K562 (cell line): ENCODE results near the gene ADAMTS6.

Experiments used
- CTCF ChIP-seq, 3 experiments: IDR thresholded peaks in 2 of 3; conservative IDR thresholded peaks in 1 of 3; 2 replicates each; pipeline ENCODE4 v1.5.1; 2011 to 2012; ENCODE audit warnings: low read length in 3 of 3, mild to moderate bottlenecking in 3 of 3, control low read depth in 2 of 3, improper control_type of control experiment in 1 of 3, inconsistent platforms in 1 of 3, low read depth in 1 of 3, mixed read lengths in 1 of 3, moderate library complexity in 1 of 3; ENCODE audit not compliant: insufficient read depth in 2 of 3
- E4F1 ChIP-seq: fragments of 250-450 bp; sonication (Bioruptor Pico); IDR thresholded peaks from 2 replicates; pipeline ENCODE4 v1.5.0; 2021; ENCODE audit warnings: mild to moderate bottlenecking, borderline replicate concordance
- EP400 ChIP-seq: fragments of 450-650 bp; IDR thresholded peaks from 2 replicates; pipeline ENCODE4 v1.6.1; 2017; ENCODE audit warnings: antibody characterized with exemption, mild to moderate bottlenecking, moderate library complexity
- ETV1 ChIP-seq: fragments of 450-650 bp; conservative IDR thresholded peaks from 2 replicates; pipeline ENCODE4 v1.6.1; 2016; ENCODE audit warnings: missing genetic modification characterization, control low read depth, low read depth, missing compliant biosample characterization
- EZH2 ChIP-seq: IDR thresholded peaks from 2 replicates; pipeline ENCODE4 v1.6.1; 2012; ENCODE audit warnings: low read depth, mild to moderate bottlenecking, inconsistent platforms, low read length, borderline replicate concordance
- GABPB1 ChIP-seq: sonication (generic); formaldehyde crosslinking; IDR thresholded peaks from 2 replicates; pipeline ENCODE4 v1.8.0; 2022; ENCODE audit warnings: mild to moderate bottlenecking, missing genetic modification reagents
- MAX ChIP-seq: sonication (generic); formaldehyde crosslinking; IDR thresholded peaks from 2 replicates; pipeline ENCODE4 v1.9.0; 2022; ENCODE audit warnings: mild to moderate bottlenecking, missing genetic modification reagents
- MXI1 ChIP-seq: IDR thresholded peaks from 2 replicates; pipeline ENCODE4 v1.6.1; 2011; ENCODE audit warnings: low read depth, mild to moderate bottlenecking, improper control_type of control experiment, low read length
- MYBL2 ChIP-seq, 2 experiments: fragments of 450-650 bp in 1 of 2; sonication (generic) in 1 of 2; formaldehyde crosslinking in 1 of 2; IDR thresholded peaks; 2 replicates each; pipeline versions ENCODE4 v1.6.1 to v1.8.1; 2017 to 2022; ENCODE audit warnings: borderline replicate concordance in 1 of 2, inconsistent platforms in 1 of 2, low read depth in 1 of 2, mild to moderate bottlenecking in 1 of 2, missing genetic modification reagents in 1 of 2, moderate library complexity in 1 of 2
- POLR2A ChIP-seq: fragments of 450-650 bp; conservative IDR thresholded peaks from 2 replicates; pipeline ENCODE4 v1.6.1; 2016
- POLR2B ChIP-seq: fragments of 450-650 bp; IDR thresholded peaks from 2 replicates; pipeline ENCODE4 v1.6.1; 2018; ENCODE audit warnings: low read depth; ENCODE audit not compliant: partially characterized antibody
- ZBTB26 ChIP-seq: fragments of 450-650 bp; formaldehyde crosslinking; IDR thresholded peaks from 2 replicates; pipeline ENCODE4 v1.4.0; 2022; ENCODE audit warnings: missing genetic modification characterization
- ZBTB5 ChIP-seq: fragments of 450-650 bp; IDR thresholded peaks from 2 replicates; pipeline ENCODE4 v1.6.1; 2017; ENCODE audit warnings: antibody characterized with exemption

- TF ChIP-seq GABPB1 (CRISPR knock-in tag) (no peak), CTCF (IDR thresholded peaks at IDR 0.05 in 2 of 3, conservative IDR thresholded peaks at IDR 0.05 in 1 of 3; ENCODE audit: insufficient read depth in 2 of 3, low read depth in 1 of 3, low read length in 3 of 3) (no peak), EZH2 (no peak), E4F1 (CRISPR knock-in tag) (no peak), ZBTB26 (CRISPR knock-in tag) (no peak), MAX (CRISPR knock-in tag) (no peak), MXI1 (no peak), ZBTB5 (no peak), POLR2A (no peak), POLR2B (no peak), ETV1 (tag) (no peak), EP400 (no peak), MYBL2 (IDR thresholded peaks at IDR 0.05; ENCODE audit: low read depth) (no peak), MYBL2 (CRISPR knock-in tag; IDR thresholded peaks at IDR 0.05; ENCODE audit: borderline replicate concordance) (no peak)
Measured at GRCh38 chr5:65104831-65105230, 376.9 kb downstream of the ADAMTS6 start.
